ENCODE measurements around the gene LMF2. TPM values are rescaled to one million over a fixed set of nuclear protein-coding genes. Genes with fewer than 3 reads are reported as not detected.

The LMF2 gene
- total and polyA plus RNA-seq, 3 experiments from 2014 or later = 33.6 to 89.4 (median 88.6) TPM

- H3K9me3 ChIP-seq (ENCODE audit: low read length) = no peaks in the 10 kb centered on the region
- H3K27ac ChIP-seq (ENCODE audit: low read depth, low read length) = peak within 1 kb of the TSS; percentile 92
- Mint-ChIP-seq H3K9me3 (no peaks in the 10 kb centered on the region), H3K4me1 (peaks cover 22 to 34% (median 26%) of the 10 kb centered on the region in 3 donors), H3K4me3 (peak within 1 kb of the TSS; percentile 90 to 94 (median 92)), H3K36me3 (peaks cover 0 to 1% (median 0%) of the 10 kb centered on the region in 3 donors), H3K27me3 (no peaks in the 10 kb centered on the region), H3K27ac (peak within 1 kb of the TSS; percentile 96 to 99 (median 98))
- ChIA-PET POLR2A (interaction anchor here (1.0 to 1.5 kb wide), 4 partner anchors 9 to 33 kb away, joined by 3 to 11 read pairs (median 7); partner anchors contain the start of genes LMF2 and NCAPH2), CTCF (interaction anchor here (1.0 to 6.7 kb wide), 6 partner anchors 8 to 91 kb away, joined by 3 to 86 read pairs (median 4); partner anchors contain the start of genes KLHDC7B and SYCE3)
- no peaks in the 10 kb centered on the region for H3K36me3 ChIP-seq (ENCODE audit: insufficient read depth, low read length)
- H3K27me3 ChIP-seq (ENCODE audit: insufficient read depth, low read length, poor library complexity, severe bottlenecking) = no peaks in the 10 kb centered on the region
- H3K4me3 ChIP-seq (ENCODE audit: low read length) = peak within 1 kb of the TSS; percentile 84
- DNase-seq = peak; percentile 37 to 75 (median 61)
- peaks cover 22% of the 10 kb centered on the region for H3K4me1 ChIP-seq (ENCODE audit: insufficient read depth, low read length)
These were observed 22.5 kb upstream of the LMF2 start, which contains the start of gene TYMP for GRCh38 chr22:50529897-50530579. Gene TYMP, minus strand, starts transcription at chr22:50530012. Its CDS starts 303 bp downstream, at chr22:50529709.

GRCh38 chr22:50529416-50529896 is 22.0 kb upstream of the LMF2 start:
- H3K4me3 ChIP-seq (ENCODE audit: low read length) = no peak overlapping the region
- DNase-seq = peak in 1 of 5 donors; percentile 60
- peak overlapping the region; percentile 92 for H3K27ac ChIP-seq (ENCODE audit: low read depth, low read length)

GRCh38 chr22:50528682-50529415 is 21.3 kb upstream of the LMF2 start:
- Mint-ChIP-seq H3K27me3 (no peaks in the 10 kb centered on the region), H3K4me3 (peak overlapping the region; percentile 71 to 93 (median 79)), H3K4me1 (peaks cover 26 to 42% (median 33%) of the 10 kb centered on the region in 3 donors), H3K36me3 (peaks cover 0 to 7% (median 3%) of the 10 kb centered on the region in 3 donors), H3K27ac (peak overlapping the region; percentile 49 to 99 (median 90)), H3K9me3 (no peaks in the 10 kb centered on the region)
- no peak for DNase-seq
- no peaks in the 10 kb centered on the region for H3K9me3 ChIP-seq (ENCODE audit: low read length)
- peaks cover 33% of the 10 kb centered on the region for H3K4me1 ChIP-seq (ENCODE audit: insufficient read depth, low read length)
- POLR2A ChIA-PET = interaction anchor here (1.0 to 4.9 kb wide), 3 partner anchors 10 to 21 kb away, joined by 5 to 81 read pairs (median 8); partner anchors contain the start of genes LMF2 and NCAPH2
- CTCF ChIA-PET = interaction anchor here (1.4 to 6.7 kb wide), 4 partner anchors 10 to 92 kb away, joined by 3 to 86 read pairs (median 76); partner anchors contain the start of gene KLHDC7B
- no peak overlapping the region for H3K4me3 ChIP-seq (ENCODE audit: low read length)
- H3K36me3 ChIP-seq (ENCODE audit: insufficient read depth, low read length) = no peaks in the 10 kb centered on the region
- no peak overlapping the region for H3K27ac ChIP-seq (ENCODE audit: low read depth, low read length)
- no peaks in the 10 kb centered on the region for H3K27me3 ChIP-seq (ENCODE audit: insufficient read depth, low read length, poor library complexity, severe bottlenecking)

More at GRCh38 chr22:50529416-50529896, 22.0 kb upstream of the LMF2 start:
- Mint-ChIP-seq H3K36me3 (peaks cover 0 to 6% (median 3%) of the 10 kb centered on the region in 3 donors), H3K27me3 (no peaks in the 10 kb centered on the region), H3K4me3 (peak overlapping the region in 6 of 7 donors; percentile 27 to 86 (median 53)), H3K4me1 (peaks cover 26 to 39% (median 32%) of the 10 kb centered on the region in 3 donors), H3K9me3 (no peaks in the 10 kb centered on the region), H3K27ac (peak overlapping the region in 6 of 8 donors; percentile 29 to 99 (median 76))
- ChIA-PET POLR2A (interaction anchor here (1.0 to 1.5 kb wide), 4 partner anchors 10 to 34 kb away, joined by 3 to 11 read pairs (median 7); partner anchors contain the start of genes LMF2 and NCAPH2), CTCF (interaction anchor here (1.0 to 6.7 kb wide), 6 partner anchors 9 to 91 kb away, joined by 3 to 86 read pairs (median 4); partner anchors contain the start of genes KLHDC7B and SYCE3)
- Histone ChIP-seq H3K4me1 (ENCODE audit: insufficient read depth, low read length) (peaks cover 27% of the 10 kb centered on the region), H3K27me3 (ENCODE audit: insufficient read depth, low read length, poor library complexity, severe bottlenecking) (no peaks in the 10 kb centered on the region), H3K36me3 (ENCODE audit: insufficient read depth, low read length) (no peaks in the 10 kb centered on the region), H3K9me3 (ENCODE audit: low read length) (no peaks in the 10 kb centered on the region)

GRCh38 chr22:50527921-50528681 is 20.6 kb upstream of the LMF2 start:
- ChIA-PET CTCF (interaction anchor here (1.4 to 6.7 kb wide), 4 partner anchors 11 to 277 kb away, joined by 4 to 86 read pairs (median 76); partner anchors contain the start of genes HDAC10 and KLHDC7B), POLR2A (interaction anchor here (0.6 to 4.9 kb wide), 5 partner anchors 11 to 145 kb away, joined by 3 to 81 read pairs (median 3); partner anchors contain the start of genes LMF2 and NCAPH2)
- no peaks in the 10 kb centered on the region for H3K27me3 Mint-ChIP-seq
- H3K4me3 Mint-ChIP-seq = peak overlapping the region; percentile 71 to 93 (median 79)
- Histone ChIP-seq H3K27ac (ENCODE audit: low read depth, low read length) (no peak overlapping the region), H3K4me1 (ENCODE audit: insufficient read depth, low read length) (peaks cover 33% of the 10 kb centered on the region), H3K27me3 (ENCODE audit: insufficient read depth, low read length, poor library complexity, severe bottlenecking) (no peaks in the 10 kb centered on the region), H3K9me3 (ENCODE audit: low read length) (no peaks in the 10 kb centered on the region), H3K4me3 (ENCODE audit: low read length) (no peak overlapping the region), H3K36me3 (ENCODE audit: insufficient read depth, low read length) (no peaks in the 10 kb centered on the region)
- peaks cover 0 to 14% (median 3%) of the 10 kb centered on the region in 3 donors for H3K36me3 Mint-ChIP-seq
- no peak for DNase-seq
- no peaks in the 10 kb centered on the region for H3K9me3 Mint-ChIP-seq
- H3K27ac Mint-ChIP-seq = peak overlapping the region; percentile 57 to 99 (median 90)
- peaks cover 24 to 46% (median 33%) of the 10 kb centered on the region in 3 donors for H3K4me1 Mint-ChIP-seq

GRCh38 chr22:50526834-50527801 is 19.6 kb upstream of the LMF2 start:
- peaks cover 33% of the 10 kb centered on the region for H3K4me1 ChIP-seq (ENCODE audit: insufficient read depth, low read length)
- H3K9me3 ChIP-seq (ENCODE audit: low read length) = no peaks in the 10 kb centered on the region
- CTCF ChIA-PET = interaction anchor here (1.4 to 6.7 kb wide), 5 partner anchors 12 to 276 kb away, joined by 4 to 86 read pairs (median 73); partner anchors contain the start of genes HDAC10 and KLHDC7B
- POLR2A ChIA-PET = interaction anchor here (0.5 to 4.9 kb wide), 9 partner anchors 12 to 146 kb away, joined by 3 to 81 read pairs (median 3); partner anchors contain the start of gene SYCE3
- no peaks in the 10 kb centered on the region for H3K36me3 ChIP-seq (ENCODE audit: insufficient read depth, low read length)
- Mint-ChIP-seq H3K27ac (peak overlapping the region; percentile 57 to 99 (median 90)), H3K36me3 (peaks cover 0 to 19% (median 3%) of the 10 kb centered on the region in 3 donors), H3K9me3 (no peaks in the 10 kb centered on the region), H3K4me1 (peaks cover 22 to 42% (median 27%) of the 10 kb centered on the region in 3 donors), H3K27me3 (no peaks in the 10 kb centered on the region), H3K4me3 (peak overlapping the region; percentile 71 to 93 (median 79))
- H3K27me3 ChIP-seq (ENCODE audit: insufficient read depth, low read length, poor library complexity, severe bottlenecking) = no peaks in the 10 kb centered on the region
- H3K27ac ChIP-seq (ENCODE audit: low read depth, low read length) = peak overlapping the region; percentile 80
- H3K4me3 ChIP-seq (ENCODE audit: low read length) = peak overlapping the region; percentile 64
- no peak for DNase-seq

GRCh38 chr22:50526108-50526833 is 18.8 kb upstream of the LMF2 start:
- H3K27me3 ChIP-seq (ENCODE audit: insufficient read depth, low read length, poor library complexity, severe bottlenecking) = no peaks in the 10 kb centered on the region
- H3K9me3 ChIP-seq (ENCODE audit: low read length) = no peaks in the 10 kb centered on the region
- DNase-seq = peak; percentile 79 to 88 (median 82)
- Mint-ChIP-seq H3K4me3 (peak overlapping the region; percentile 70 to 93 (median 79)), H3K9me3 (no peaks in the 10 kb centered on the region), H3K4me1 (peaks cover 22 to 42% (median 27%) of the 10 kb centered on the region in 3 donors), H3K27me3 (no peaks in the 10 kb centered on the region), H3K36me3 (peaks cover 0 to 23% (median 3%) of the 10 kb centered on the region in 3 donors), H3K27ac (peak overlapping the region; percentile 57 to 99 (median 90))
- peak overlapping the region; percentile 80 for H3K27ac ChIP-seq (ENCODE audit: low read depth, low read length)
- peaks cover 31% of the 10 kb centered on the region for H3K4me1 ChIP-seq (ENCODE audit: insufficient read depth, low read length)
- H3K36me3 ChIP-seq (ENCODE audit: insufficient read depth, low read length) = no peaks in the 10 kb centered on the region
- CTCF ChIA-PET = interaction anchor here (0.8 to 6.7 kb wide), 51 partner anchors 9 to 335 kb away, joined by 3 to 91 read pairs (median 5); partner anchors contain the start of genes ADM2, ARSA, CHKB and DENND6B
- POLR2A ChIA-PET = interaction anchor here (0.9 to 4.9 kb wide), 25 partner anchors 9 to 336 kb away, joined by 3 to 93 read pairs (median 6); partner anchors contain the start of genes ADM2, ARSA, CHKB and CPT1B
- H3K4me3 ChIP-seq (ENCODE audit: low read length) = peak overlapping the region; percentile 64
